Liver (tissue), 9 donors: ENCODE results near the gene GRAP2. TPM values are rescaled to one million over a fixed set of nuclear protein-coding genes. Genes with fewer than 3 reads are reported as not detected.
A peak's percentile ranks its signal among the peaks of the same experiment; 100 is the strongest.

Source experiments
- DNase-seq: peaks from one replicate; pipeline ENCODE4 v3.0.0-alpha.2; 2017; ENCODE audit warnings: low spot score
- H3K27ac ChIP-seq, 2 donors: one replicate each; pipeline ENCODE4 v1.7.0; 2013; ENCODE audit warnings: inconsistent platforms in 2 of 2, low read length in 2 of 2, control low read depth in 1 of 2, low read depth in 1 of 2, mild to moderate bottlenecking in 1 of 2
- H3K27me3 ChIP-seq, 4 donors: one replicate each; pipeline versions ENCODE4 v1.6.1 to v1.7.0; 2013; ENCODE audit warnings: low read length in 3 of 4, inconsistent platforms in 1 of 4, mild to moderate bottlenecking in 1 of 4, moderate library complexity in 1 of 4; ENCODE audit not compliant: control insufficient read depth in 4 of 4, insufficient read depth in 4 of 4
- H3K36me3 ChIP-seq, 4 donors: one replicate each; pipeline versions ENCODE4 v1.6.1 to v1.7.0; 2013; ENCODE audit warnings: low read length in 3 of 4, mild to moderate bottlenecking in 3 of 4, low read depth in 1 of 4, moderate library complexity in 1 of 4; ENCODE audit not compliant: control insufficient read depth in 4 of 4, insufficient read depth in 3 of 4
- H3K4me1 ChIP-seq, 4 donors: one replicate each; pipeline versions ENCODE4 v1.6.1 to v1.7.0; 2013; ENCODE audit warnings: low read length in 3 of 4, mild to moderate bottlenecking in 3 of 4, moderate library complexity in 1 of 4; ENCODE audit not compliant: control insufficient read depth in 4 of 4, insufficient read depth in 4 of 4
- H3K4me3 ChIP-seq, 3 donors: one replicate each; pipeline versions ENCODE4 v1.6.1 to v1.7.0; 2013; ENCODE audit warnings: low read length in 3 of 3, control low read depth in 1 of 3, low read depth in 1 of 3, mild to moderate bottlenecking in 1 of 3
- H3K9ac ChIP-seq, 2 donors: one replicate each; pipeline ENCODE4 v1.7.0; 2013; ENCODE audit warnings: low read length in 2 of 2, mild to moderate bottlenecking in 2 of 2, moderate library complexity in 2 of 2, control low read depth in 1 of 2, low read depth in 1 of 2
- H3K9me3 ChIP-seq, 4 donors: one replicate each; pipeline versions ENCODE4 v1.6.1 to v1.7.0; 2013; ENCODE audit warnings: low read length in 3 of 4; ENCODE audit not compliant: control insufficient read depth in 4 of 4
- ATF3 ChIP-seq: IDR thresholded peaks from 2 replicates; pipeline ENCODE4 v1.6.1; 2016; ENCODE audit warnings: antibody characterized with exemption
- EGR1 ChIP-seq, 2 donors: IDR thresholded peaks; 2 replicates each; pipeline ENCODE4 v1.6.1; 2016 to 2018; ENCODE audit warnings: antibody characterized with exemption in 2 of 2, low read depth in 2 of 2
- FOXA2 ChIP-seq: IDR thresholded peaks from 2 replicates; pipeline ENCODE4 v1.6.1; 2016; ENCODE audit warnings: antibody characterized with exemption
- GABPA ChIP-seq, 2 donors: IDR thresholded peaks in 1 of 2; conservative IDR thresholded peaks in 1 of 2; 2 replicates each; pipeline ENCODE4 v1.6.1; 2016; ENCODE audit warnings: antibody characterized with exemption in 2 of 2, mild to moderate bottlenecking in 1 of 2, moderate library complexity in 1 of 2
- HNF4A ChIP-seq, 2 donors: conservative IDR thresholded peaks; 2 replicates each; pipeline ENCODE4 v1.6.1; 2016; ENCODE audit warnings: antibody characterized with exemption in 2 of 2, mild to moderate bottlenecking in 2 of 2
- HNF4G ChIP-seq: IDR thresholded peaks from 2 replicates; pipeline ENCODE4 v1.6.1; 2016; ENCODE audit warnings: antibody characterized with exemption
- JUND ChIP-seq, 2 donors: IDR thresholded peaks; 2 replicates each; pipeline ENCODE4 v1.6.1; 2016; ENCODE audit warnings: antibody characterized with exemption in 2 of 2
- NR2F2 ChIP-seq: IDR thresholded peaks from 2 replicates; pipeline ENCODE4 v1.6.1; 2016; ENCODE audit warnings: antibody characterized with exemption
- RAD21 ChIP-seq, 2 donors: IDR thresholded peaks; 2 replicates each; pipeline ENCODE4 v1.6.1; 2016; ENCODE audit warnings: antibody characterized with exemption in 2 of 2, mild to moderate bottlenecking in 2 of 2
- RXRA ChIP-seq, 2 donors: IDR thresholded peaks; 2 replicates each; pipeline ENCODE4 v1.6.1; 2017 to 2018; ENCODE audit warnings: antibody characterized with exemption in 2 of 2, mild to moderate bottlenecking in 1 of 2
- SP1 ChIP-seq: IDR thresholded peaks from 2 replicates; pipeline ENCODE4 v1.6.1; 2018; ENCODE audit warnings: antibody characterized with exemption, mild to moderate bottlenecking
- YY1 ChIP-seq: IDR thresholded peaks from 2 replicates; pipeline ENCODE4 v1.6.1; 2016; ENCODE audit warnings: antibody characterized with exemption, mild to moderate bottlenecking
- WGBS: extraction: QIAGEN DNeasy Blood & Tissue Kit; methylation state at CpG from one replicate; pipeline ENCODE4 v1.1.7; 2013; 5-methylcytosine and 5-hydroxymethylcytosine counted together
- polyA plus RNA-seq, 2 donors: library from polyadenylated mRNA; stranded (reverse) in 1 of 2; unstranded in 1 of 2; fragments of 200-250 nt in 1 of 2; fragments of >200 nt in 1 of 2; fragmentation: Nextera tagmentation in 1 of 2; extraction: Ambion mirVana in 1 of 2; gene quantifications; one replicate each; pipeline versions ENCODE4 v1.2.1 to v1.2.3, GENCODE V29; 2013 to 2015
- total RNA-seq, 2 donors: library from RNA; depleted of rRNA; stranded (reverse); fragments of >200 nt; gene quantifications; one replicate each; pipeline ENCODE4 v1.2.3, GENCODE V29; 2014
- TF ChIP-seq, protein P1 (sequence below): IDR thresholded peaks from 2 replicates; pipeline ENCODE4 v1.6.1; 2016; ENCODE audit warnings: antibody characterized with exemption
- TF ChIP-seq, protein P2 (sequence below): IDR thresholded peaks from 2 replicates; pipeline ENCODE4 v1.6.1; 2016; ENCODE audit warnings: antibody characterized with exemption
- TF ChIP-seq, protein P3 (sequence below): fragments of 150-350 bp; IDR thresholded peaks from 2 replicates; pipeline ENCODE4 v1.5.1; 2017; ENCODE audit warnings: improper control_type of control experiment, low read depth, low read length; ENCODE audit not compliant: missing input control
- donor health status: healthy.
- donor health status: healthy.
- donor health status: healthy.
- donor health status: healthy.
- donor health status: healthy.

The GRAP2 gene
- total and polyA plus RNA-seq, 4 donors: 0.22 to 38.2 (median 0.78) TPM

DNA sequence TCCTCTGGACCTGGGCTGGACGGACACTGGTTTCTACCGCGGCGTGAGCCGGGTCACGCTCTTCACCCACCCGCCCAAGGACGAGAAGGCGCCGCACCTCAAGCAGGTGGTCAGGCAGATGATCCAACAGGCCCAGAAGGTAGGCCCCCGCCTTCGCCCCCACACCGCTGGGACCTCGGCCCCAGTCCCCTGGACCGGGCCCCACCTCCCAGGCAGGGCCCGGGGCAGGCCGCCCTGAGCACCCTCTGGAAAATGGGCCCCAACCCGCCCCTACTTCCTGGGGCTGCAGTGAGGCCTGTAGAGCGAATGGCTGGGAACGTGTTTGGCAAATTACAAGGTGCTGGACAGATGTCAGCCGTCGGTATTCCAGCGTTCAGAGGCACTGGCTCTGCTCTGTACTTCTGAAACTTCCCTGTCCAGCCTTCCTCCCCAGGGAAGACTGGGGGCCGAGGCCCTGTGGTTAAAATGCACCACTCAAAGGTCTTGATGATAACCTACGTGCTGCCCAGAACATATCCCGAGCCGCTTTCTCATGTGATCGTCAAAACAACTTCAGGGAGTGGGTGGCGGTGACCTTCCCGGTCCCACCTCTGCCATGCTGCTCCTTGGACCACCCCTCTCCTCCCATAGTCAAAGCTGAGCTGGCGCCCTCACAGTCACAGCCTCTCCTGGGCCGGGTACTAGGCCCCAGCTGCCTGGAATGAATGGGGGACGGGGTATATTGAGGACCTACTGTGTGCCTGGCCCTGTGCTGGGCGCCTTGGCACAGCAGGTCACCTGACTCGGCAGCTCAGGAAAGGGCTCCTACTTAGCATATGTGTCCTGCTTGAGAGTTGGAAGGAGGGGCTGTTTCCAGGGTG lies 94.7 kb downstream of the GRAP2 start (continued):
- no peak for TF ChIP-seq FOXA2
- no peak for TF ChIP-seq RAD21 (IDR thresholded peaks at IDR 0.05)

DNA sequence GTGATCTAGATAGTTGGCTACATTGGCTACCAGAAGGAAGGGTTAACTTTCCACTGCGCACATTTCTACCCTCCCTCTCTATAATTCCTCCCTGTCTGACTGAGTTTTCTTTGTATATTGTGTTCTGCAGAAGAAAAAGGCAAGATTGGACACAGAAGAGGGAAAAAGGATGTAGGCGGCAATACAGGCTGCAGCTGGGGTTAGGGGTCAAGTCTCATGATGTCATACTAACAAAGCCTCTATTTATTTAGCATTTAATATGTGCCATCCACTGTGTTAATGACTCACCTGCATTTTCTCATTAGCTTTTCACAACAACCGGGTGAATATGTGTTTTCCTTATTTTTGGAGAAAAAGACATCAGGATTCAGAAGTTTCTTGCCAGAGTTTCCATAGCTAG lies 95.8 kb downstream of the GRAP2 start:
- H3K9ac ChIP-seq: no peak overlapping the region
- H3K27me3 ChIP-seq: no peaks in the 10 kb centered on the region
- no peak overlapping the region for H3K4me3 ChIP-seq
- no peaks in the 10 kb centered on the region for H3K36me3 ChIP-seq
- 70% methylated on average over 3 of the region's 3 CpGs for WGBS
- no peak for DNase-seq
- no peak for TF ChIP-seq EGR1 (IDR thresholded peaks at IDR 0.05; ENCODE audit: low read depth in 2 of 2)
- no peak for TF ChIP-seq HNF4A (conservative IDR thresholded peaks at IDR 0.05)
- no peak for TF ChIP-seq YY1
- TF ChIP-seq, protein P1, sequence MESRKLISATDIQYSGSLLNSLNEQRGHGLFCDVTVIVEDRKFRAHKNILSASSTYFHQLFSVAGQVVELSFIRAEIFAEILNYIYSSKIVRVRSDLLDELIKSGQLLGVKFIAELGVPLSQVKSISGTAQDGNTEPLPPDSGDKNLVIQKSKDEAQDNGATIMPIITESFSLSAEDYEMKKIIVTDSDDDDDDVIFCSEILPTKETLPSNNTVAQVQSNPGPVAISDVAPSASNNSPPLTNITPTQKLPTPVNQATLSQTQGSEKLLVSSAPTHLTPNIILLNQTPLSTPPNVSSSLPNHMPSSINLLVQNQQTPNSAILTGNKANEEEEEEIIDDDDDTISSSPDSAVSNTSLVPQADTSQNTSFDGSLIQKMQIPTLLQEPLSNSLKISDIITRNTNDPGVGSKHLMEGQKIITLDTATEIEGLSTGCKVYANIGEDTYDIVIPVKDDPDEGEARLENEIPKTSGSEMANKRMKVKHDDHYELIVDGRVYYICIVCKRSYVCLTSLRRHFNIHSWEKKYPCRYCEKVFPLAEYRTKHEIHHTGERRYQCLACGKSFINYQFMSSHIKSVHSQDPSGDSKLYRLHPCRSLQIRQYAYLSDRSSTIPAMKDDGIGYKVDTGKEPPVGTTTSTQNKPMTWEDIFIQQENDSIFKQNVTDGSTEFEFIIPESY: no peak
- no peak for TF ChIP-seq GABPA (IDR thresholded peaks at IDR 0.05 in 1 of 2, conservative IDR thresholded peaks at IDR 0.05 in 1 of 2)
- peak in 1 of 2 donors; percentile 14 for TF ChIP-seq JUND (IDR thresholded peaks at IDR 0.05)
- TF ChIP-seq, protein P2, sequence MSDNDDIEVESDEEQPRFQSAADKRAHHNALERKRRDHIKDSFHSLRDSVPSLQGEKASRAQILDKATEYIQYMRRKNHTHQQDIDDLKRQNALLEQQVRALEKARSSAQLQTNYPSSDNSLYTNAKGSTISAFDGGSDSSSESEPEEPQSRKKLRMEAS: no peak
- no peak for TF ChIP-seq ATF3
- TF ChIP-seq NR2F2: no peak
- peak overlapping the region in 1 of 2 donors; percentile 30 for H3K27ac ChIP-seq
- H3K9me3 ChIP-seq: no peaks in the 10 kb centered on the region
- H3K4me1 ChIP-seq: peaks cover 17 to 59% (median 52%) of the 10 kb centered on the region in 4 donors

- no peak for DNase-seq
- no peaks in the 10 kb centered on the region for H3K9me3 ChIP-seq
- H3K27me3 ChIP-seq: no peaks in the 10 kb centered on the region
- H3K4me1 ChIP-seq: peaks cover 17 to 52% (median 45%) of the 10 kb centered on the region in 4 donors
- H3K4me3 ChIP-seq: no peak overlapping the region
- WGBS: 88% methylated on average over 3 of the region's 3 CpGs
- TF ChIP-seq RXRA (IDR thresholded peaks at IDR 0.05) (no peak), RAD21 (IDR thresholded peaks at IDR 0.05) (no peak), HNF4G (no peak), HNF4A (conservative IDR thresholded peaks at IDR 0.05) (no peak), ATF3 (no peak), NR2F2 (no peak), YY1 (no peak), GABPA (IDR thresholded peaks at IDR 0.05 in 1 of 2, conservative IDR thresholded peaks at IDR 0.05 in 1 of 2) (no peak), SP1 (no peak), FOXA2 (no peak), EGR1 (IDR thresholded peaks at IDR 0.05; ENCODE audit: low read depth in 2 of 2) (no peak)
- TF ChIP-seq, protein P2: no peak
- TF ChIP-seq, protein P1: no peak
- TF ChIP-seq, protein P3, sequence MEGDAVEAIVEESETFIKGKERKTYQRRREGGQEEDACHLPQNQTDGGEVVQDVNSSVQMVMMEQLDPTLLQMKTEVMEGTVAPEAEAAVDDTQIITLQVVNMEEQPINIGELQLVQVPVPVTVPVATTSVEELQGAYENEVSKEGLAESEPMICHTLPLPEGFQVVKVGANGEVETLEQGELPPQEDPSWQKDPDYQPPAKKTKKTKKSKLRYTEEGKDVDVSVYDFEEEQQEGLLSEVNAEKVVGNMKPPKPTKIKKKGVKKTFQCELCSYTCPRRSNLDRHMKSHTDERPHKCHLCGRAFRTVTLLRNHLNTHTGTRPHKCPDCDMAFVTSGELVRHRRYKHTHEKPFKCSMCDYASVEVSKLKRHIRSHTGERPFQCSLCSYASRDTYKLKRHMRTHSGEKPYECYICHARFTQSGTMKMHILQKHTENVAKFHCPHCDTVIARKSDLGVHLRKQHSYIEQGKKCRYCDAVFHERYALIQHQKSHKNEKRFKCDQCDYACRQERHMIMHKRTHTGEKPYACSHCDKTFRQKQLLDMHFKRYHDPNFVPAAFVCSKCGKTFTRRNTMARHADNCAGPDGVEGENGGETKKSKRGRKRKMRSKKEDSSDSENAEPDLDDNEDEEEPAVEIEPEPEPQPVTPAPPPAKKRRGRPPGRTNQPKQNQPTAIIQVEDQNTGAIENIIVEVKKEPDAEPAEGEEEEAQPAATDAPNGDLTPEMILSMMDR: no peak
- H3K27ac ChIP-seq: peak overlapping the region in 1 of 2 donors; percentile 42
- H3K36me3 ChIP-seq: no peaks in the 10 kb centered on the region
- H3K9ac ChIP-seq: no peak overlapping the region
Measured at GRCh38 chr22:39997421-39997820, 96.5 kb downstream of the GRAP2 start.
